Measurements from ENCODE around the gene RASA1.

The RASA1 gene

GRCh38 chr5:87392801-87393200 lies 125.1 kb downstream of the RASA1 start:
- H3K4me1 Mint-ChIP-seq, result peaks cover 21% of the 10 kb centered on the region
- no peaks in the 10 kb centered on the region for H3K27me3 Mint-ChIP-seq
- ATAC-seq (no peak), DNase-seq (no peak)
- no peak overlapping the region for H3K4me3 Mint-ChIP-seq
- no peaks in the 10 kb centered on the region for H3K9me3 Mint-ChIP-seq
- H3K36me3 Mint-ChIP-seq (ENCODE audit: low read depth), result peaks cover 63% of the 10 kb centered on the region
- H3K27ac Mint-ChIP-seq, result peak overlapping the region; percentile 9

DNA sequence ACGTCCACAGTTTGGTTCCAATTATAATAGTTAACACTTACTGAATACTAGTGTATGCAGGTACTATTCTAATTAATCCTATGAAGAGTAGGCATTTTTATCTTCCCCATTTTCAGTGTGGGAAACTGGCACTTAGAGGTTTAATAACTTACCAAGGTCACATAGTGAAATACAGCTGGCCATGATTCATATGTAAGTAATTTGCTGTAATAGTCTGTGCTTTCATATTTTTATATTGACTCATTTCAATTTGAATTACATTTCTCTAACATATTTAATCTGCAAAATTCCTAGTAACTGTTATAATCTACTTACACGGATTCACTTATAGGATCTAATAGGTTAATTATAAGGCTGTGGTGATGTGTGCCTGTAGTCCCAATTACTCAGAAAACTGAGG lies 125.6 kb downstream of the RASA1 start:
- ATAC-seq (no peak), DNase-seq (no peak)
- Mint-ChIP-seq H3K9me3 (no peaks in the 10 kb centered on the region), H3K27ac (no peak overlapping the region), H3K4me3 (no peak overlapping the region), H3K4me1 (peaks cover 21% of the 10 kb centered on the region), H3K36me3 (ENCODE audit: low read depth) (peaks cover 65% of the 10 kb centered on the region), H3K27me3 (no peaks in the 10 kb centered on the region)

GRCh38 chr5:87394411-87395165 lies 126.9 kb downstream of the RASA1 start:
- ATAC-seq (no peak), DNase-seq (no peak)
- no peaks in the 10 kb centered on the region for H3K9me3 Mint-ChIP-seq
- no peaks in the 10 kb centered on the region for H3K27me3 Mint-ChIP-seq
- H3K36me3 Mint-ChIP-seq (ENCODE audit: low read depth), result peaks cover 70% of the 10 kb centered on the region
- H3K4me1 Mint-ChIP-seq, result peaks cover 21% of the 10 kb centered on the region
- H3K4me3 Mint-ChIP-seq, result no peak overlapping the region
- H3K27ac Mint-ChIP-seq, result peak overlapping the region; percentile 67

GRCh38 chr5:87398981-87399614 lies 131.4 kb downstream of the RASA1 start:
- Mint-ChIP-seq H3K4me3 (no peak overlapping the region), H3K27me3 (no peaks in the 10 kb centered on the region), H3K4me1 (peaks cover 25% of the 10 kb centered on the region), H3K27ac (no peak overlapping the region), H3K9me3 (no peaks in the 10 kb centered on the region), H3K36me3 (ENCODE audit: low read depth) (peaks cover 68% of the 10 kb centered on the region)
- no peak for ATAC-seq
- DNase-seq, result no peak

- no peak for ATAC-seq
- no peak for DNase-seq
- H3K4me3 Mint-ChIP-seq, result no peak overlapping the region
- peaks cover 29% of the 10 kb centered on the region for H3K4me1 Mint-ChIP-seq
- peaks cover 69% of the 10 kb centered on the region for H3K36me3 Mint-ChIP-seq (ENCODE audit: low read depth)
- no peaks in the 10 kb centered on the region for H3K9me3 Mint-ChIP-seq
- no peaks in the 10 kb centered on the region for H3K27me3 Mint-ChIP-seq
- H3K27ac Mint-ChIP-seq, result no peak overlapping the region
Measured at GRCh38 chr5:87399720-87400119, 132.0 kb downstream of the RASA1 start.

- Mint-ChIP-seq H3K4me3 (no peak overlapping the region), H3K4me1 (peaks cover 30% of the 10 kb centered on the region), H3K36me3 (ENCODE audit: low read depth) (peaks cover 66% of the 10 kb centered on the region), H3K9me3 (no peaks in the 10 kb centered on the region), H3K27ac (no peak overlapping the region), H3K27me3 (no peaks in the 10 kb centered on the region)
- ATAC-seq (no peak), DNase-seq (no peak)
Measured at GRCh38 chr5:87400305-87400899, 132.7 kb downstream of the RASA1 start.

DNA sequence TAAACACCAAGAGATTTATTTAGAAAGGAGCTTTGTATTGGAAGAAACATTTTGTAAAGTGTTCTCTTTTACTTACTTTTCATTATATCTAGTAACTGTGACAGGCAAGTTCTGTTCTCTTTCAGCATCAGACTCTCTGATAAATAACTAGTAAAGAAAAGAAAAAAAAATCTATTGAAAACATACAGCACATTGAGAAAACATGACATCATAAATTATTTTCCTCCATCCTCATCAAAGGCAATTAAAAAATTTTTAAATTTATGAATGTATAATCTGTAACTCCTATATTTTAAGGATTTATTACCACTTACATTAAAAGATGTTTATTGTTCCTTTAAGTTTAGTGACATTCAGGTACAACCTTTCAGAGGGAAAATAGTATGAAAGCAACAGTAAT lies 133.9 kb downstream of the RASA1 start:
- ATAC-seq (no peak), DNase-seq (no peak)
- Mint-ChIP-seq H3K27me3 (no peaks in the 10 kb centered on the region), H3K4me3 (no peak overlapping the region), H3K9me3 (no peaks in the 10 kb centered on the region), H3K27ac (no peak overlapping the region), H3K36me3 (ENCODE audit: low read depth) (peaks cover 72% of the 10 kb centered on the region), H3K4me1 (peaks cover 36% of the 10 kb centered on the region)

- H3K4me3 Mint-ChIP-seq, result no peak overlapping the region
- H3K27ac Mint-ChIP-seq, result no peak overlapping the region
- H3K27me3 Mint-ChIP-seq, result no peaks in the 10 kb centered on the region
- no peak for DNase-seq
- no peak for ATAC-seq
- H3K9me3 Mint-ChIP-seq, result no peaks in the 10 kb centered on the region
- H3K4me1 Mint-ChIP-seq, result peaks cover 49% of the 10 kb centered on the region
- peaks cover 71% of the 10 kb centered on the region for H3K36me3 Mint-ChIP-seq (ENCODE audit: low read depth)
Measured at GRCh38 chr5:87403409-87403808, 135.7 kb downstream of the RASA1 start.

- ATAC-seq (no peak), DNase-seq (no peak)
- Mint-ChIP-seq H3K4me3 (no peak overlapping the region), H3K9me3 (no peaks in the 10 kb centered on the region), H3K36me3 (ENCODE audit: low read depth) (peaks cover 73% of the 10 kb centered on the region), H3K4me1 (peaks cover 54% of the 10 kb centered on the region), H3K27ac (no peak overlapping the region), H3K27me3 (no peaks in the 10 kb centered on the region)
Measured at GRCh38 chr5:87403899-87404298, 136.2 kb downstream of the RASA1 start.

GRCh38 chr5:87404359-87404758 lies 136.7 kb downstream of the RASA1 start:
- no peak for DNase-seq
- Mint-ChIP-seq H3K27me3 (no peaks in the 10 kb centered on the region), H3K27ac (no peak overlapping the region), H3K4me1 (peaks cover 56% of the 10 kb centered on the region), H3K36me3 (ENCODE audit: low read depth) (peaks cover 74% of the 10 kb centered on the region), H3K4me3 (no peak overlapping the region), H3K9me3 (no peaks in the 10 kb centered on the region)
- no peak for ATAC-seq

GRCh38 chr5:87405472-87406155 lies 137.9 kb downstream of the RASA1 start:
- Mint-ChIP-seq H3K4me1 (peaks cover 55% of the 10 kb centered on the region), H3K36me3 (ENCODE audit: low read depth) (peaks cover 71% of the 10 kb centered on the region), H3K27me3 (no peaks in the 10 kb centered on the region), H3K27ac (peak overlapping the region; percentile 78), H3K9me3 (no peaks in the 10 kb centered on the region), H3K4me3 (no peak overlapping the region)
- DNase-seq (no peak), ATAC-seq (peak; percentile 46)

DNA sequence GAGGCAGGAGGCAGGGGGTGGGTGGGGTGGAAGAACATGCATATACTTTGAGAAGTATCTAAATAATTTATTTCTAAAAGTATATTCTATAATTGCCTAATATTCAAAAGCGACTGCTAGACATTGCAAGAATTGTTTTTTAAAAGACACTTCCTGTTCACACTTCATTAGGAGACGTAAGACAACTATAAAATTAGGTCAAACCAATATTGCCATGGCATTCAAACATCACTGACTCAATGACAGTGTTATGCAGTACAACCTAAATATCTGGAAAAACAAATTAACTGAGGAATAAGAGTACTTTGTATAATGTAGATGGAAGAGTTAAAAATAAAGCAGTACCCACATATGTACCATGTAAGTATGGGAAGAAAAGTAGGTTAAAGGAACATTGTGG lies 140.5 kb downstream of the RASA1 start:
- Mint-ChIP-seq H3K4me3 (peak overlapping the region; percentile 18), H3K36me3 (ENCODE audit: low read depth) (peaks cover 71% of the 10 kb centered on the region), H3K4me1 (peaks cover 67% of the 10 kb centered on the region), H3K9me3 (no peaks in the 10 kb centered on the region), H3K27ac (peak overlapping the region; percentile 69), H3K27me3 (no peaks in the 10 kb centered on the region)
- DNase-seq, result no peak
- no peak for ATAC-seq

DNA sequence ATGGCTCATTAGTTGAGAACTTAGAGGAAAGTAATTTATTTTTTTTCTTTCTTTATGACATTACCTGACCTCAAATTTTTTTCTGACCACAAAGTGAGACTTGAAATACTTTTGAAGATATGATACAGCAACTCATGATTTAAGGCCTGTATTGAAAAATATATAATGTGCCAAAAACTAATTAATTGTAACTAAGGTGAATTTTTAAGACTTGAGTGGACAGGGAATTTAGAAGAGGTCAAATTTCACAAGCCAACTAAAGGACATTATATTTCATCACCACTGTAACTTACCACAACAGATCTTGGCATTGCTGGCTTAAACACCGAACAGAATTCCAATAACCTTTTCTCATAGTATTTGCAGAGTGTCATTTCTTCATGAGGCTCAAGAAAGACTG lies 143.2 kb downstream of the RASA1 start:
- ATAC-seq, result no peak
- Mint-ChIP-seq H3K27me3 (no peaks in the 10 kb centered on the region), H3K4me3 (peak overlapping the region; percentile 97), H3K4me1 (peaks cover 58% of the 10 kb centered on the region), H3K36me3 (ENCODE audit: low read depth) (peaks cover 51% of the 10 kb centered on the region), H3K27ac (peak overlapping the region; percentile 75), H3K9me3 (no peaks in the 10 kb centered on the region)
- DNase-seq, result no peak

GRCh38 chr5:87411586-87411972 lies 143.9 kb downstream of the RASA1 start:
- H3K27me3 Mint-ChIP-seq, result no peaks in the 10 kb centered on the region
- H3K36me3 Mint-ChIP-seq (ENCODE audit: low read depth), result peaks cover 46% of the 10 kb centered on the region
- peak overlapping the region; percentile 95 for H3K27ac Mint-ChIP-seq
- peaks cover 53% of the 10 kb centered on the region for H3K4me1 Mint-ChIP-seq
- peak overlapping the region; percentile 97 for H3K4me3 Mint-ChIP-seq
- no peak for ATAC-seq
- H3K9me3 Mint-ChIP-seq, result no peaks in the 10 kb centered on the region
- no peak for DNase-seq
